SH-SY5Y (cell line): ENCODE results near the gene ZNF618.

Source experiments
- GATA2 ChIP-seq: IDR thresholded peaks from 2 replicates; pipeline ENCODE4 v1.6.1; 2011; ENCODE audit warnings: mild to moderate bottlenecking, low read depth, low read length
- GATA3 ChIP-seq: IDR thresholded peaks from 2 replicates; pipeline ENCODE4 v1.6.1; 2011; ENCODE audit warnings: low read depth, mild to moderate bottlenecking, low read length, moderate library complexity

- TF ChIP-seq GATA3 = no peak
- no peak for TF ChIP-seq GATA2
Observed at GRCh38 chr9:114072184-114073140, 196.4 kb downstream of the ZNF618 start.
